Measurements from ENCODE around the gene ENAM.
"Not testable (repeated sequence)": the region's sequence is repeated elsewhere in the genome, so short reads cannot be mapped to it uniquely, and the experiment has no call there.

ENAM gene

GRCh38 chr4:70667740-70668535, 39.4 kb downstream of the ENAM start:
- DNase-seq, result no peak

GRCh38 chr4:70670332-70671014, 41.9 kb downstream of the ENAM start:
- in situ Hi-C loops (cut with HindIII; ENCODE audit: low pct_ligation_motif_present, low pct_unique_long_range_greater_than_20kb, low sequenced_read_pairs), result no loop called here
- DNase-seq, result peak; percentile 82

More at GRCh38 chr4:70667740-70668535, 39.4 kb downstream of the ENAM start:
- in situ Hi-C loops (cut with HindIII; ENCODE audit: low pct_ligation_motif_present, low pct_unique_long_range_greater_than_20kb, low sequenced_read_pairs), result no loop called here

- in situ Hi-C loops (cut with HindIII; ENCODE audit: low pct_ligation_motif_present, low pct_unique_long_range_greater_than_20kb, low sequenced_read_pairs), result no loop called here
- peak; percentile 52 for DNase-seq
Observed at GRCh38 chr4:70671091-70671490, 42.5 kb downstream of the ENAM start.

- no peak for DNase-seq
- in situ Hi-C loops (cut with HindIII; ENCODE audit: low pct_ligation_motif_present, low pct_unique_long_range_greater_than_20kb, low sequenced_read_pairs), result no loop called here
Observed at GRCh38 chr4:70674191-70674590, 45.6 kb downstream of the ENAM start.

- no peak for DNase-seq
- in situ Hi-C loops (cut with HindIII; ENCODE audit: low pct_ligation_motif_present, low pct_unique_long_range_greater_than_20kb, low sequenced_read_pairs), result no loop called here
Observed at GRCh38 chr4:70674731-70675130, 46.2 kb downstream of the ENAM start.

- in situ Hi-C loops (cut with HindIII; ENCODE audit: low pct_ligation_motif_present, low pct_unique_long_range_greater_than_20kb, low sequenced_read_pairs), result no loop called here
- DNase-seq, result no peak
Observed at GRCh38 chr4:70676554-70677090, 48.1 kb downstream of the ENAM start.

- DNase-seq, result no peak
- in situ Hi-C loops (cut with HindIII; ENCODE audit: low pct_ligation_motif_present, low pct_unique_long_range_greater_than_20kb, low sequenced_read_pairs), result no loop called here
Observed at GRCh38 chr4:70678383-70678999, 49.9 kb downstream of the ENAM start.

- in situ Hi-C loops (cut with HindIII; ENCODE audit: low pct_ligation_motif_present, low pct_unique_long_range_greater_than_20kb, low sequenced_read_pairs), result no loop called here
Observed at GRCh38 chr4:70680934-70681333, 52.4 kb downstream of the ENAM start.

GRCh38 chr4:70681704-70682103, 53.2 kb downstream of the ENAM start:
- DNase-seq, result no peak
- in situ Hi-C loops (cut with HindIII; ENCODE audit: low pct_ligation_motif_present, low pct_unique_long_range_greater_than_20kb, low sequenced_read_pairs), result no loop called here

More at GRCh38 chr4:70680934-70681333, 52.4 kb downstream of the ENAM start:
- no peak for DNase-seq

GRCh38 chr4:70682142-70682541, 53.6 kb downstream of the ENAM start:
- DNase-seq; in situ Hi-C loops (cut with HindIII; ENCODE audit: low pct_ligation_motif_present, low pct_unique_long_range_greater_than_20kb, low sequenced_read_pairs): not testable (repeated sequence)

- in situ Hi-C loops (cut with HindIII; ENCODE audit: low pct_ligation_motif_present, low pct_unique_long_range_greater_than_20kb, low sequenced_read_pairs), result no loop called here
- no peak for DNase-seq
Observed at GRCh38 chr4:70687392-70687791, 58.8 kb downstream of the ENAM start.

- peak; percentile 98 for DNase-seq
- in situ Hi-C loops (cut with HindIII; ENCODE audit: low pct_ligation_motif_present, low pct_unique_long_range_greater_than_20kb, low sequenced_read_pairs), result no loop called here
Observed at GRCh38 chr4:70687821-70688794, 59.6 kb downstream of the ENAM start, which contains the start of gene UTP3. Gene UTP3, plus strand, starts transcription at chr4:70688532. Its CDS starts 146 bp downstream, at chr4:70688678.

GRCh38 chr4:70688795-70689231, 60.3 kb downstream of the ENAM start:
- DNase-seq, result no peak
- in situ Hi-C loops (cut with HindIII; ENCODE audit: low pct_ligation_motif_present, low pct_unique_long_range_greater_than_20kb, low sequenced_read_pairs), result no loop called here

GRCh38 chr4:70691661-70692060, 63.1 kb downstream of the ENAM start:
- DNase-seq, result no peak
- in situ Hi-C loops (cut with HindIII; ENCODE audit: low pct_ligation_motif_present, low pct_unique_long_range_greater_than_20kb, low sequenced_read_pairs), result no loop called here

- DNase-seq, result not testable (repeated sequence)
Observed at GRCh38 chr4:70694633-70695032, 66.1 kb downstream of the ENAM start.

More at GRCh38 chr4:70694633-70695032, 66.1 kb downstream of the ENAM start:
- in situ Hi-C loops (cut with HindIII; ENCODE audit: low pct_ligation_motif_present, low pct_unique_long_range_greater_than_20kb, low sequenced_read_pairs), result not testable (repeated sequence)
